SK-N-SH treated with all-trans-retinoic acid at 6 μM for 48 hours (cell line): Measurements from ENCODE around the gene BLMH.

Experiments used
- ATAC-seq: fragments of 200-7000 bp; cut with Tn5 transposase; 3 replicates; pipeline ENCODE4 v1.9.1; 2020; ENCODE audit warnings: mild to moderate bottlenecking, moderate library complexity
- ARNTL ChIP-seq: fragments of 450-650 bp; formaldehyde crosslinking; IDR thresholded peaks from 2 replicates; pipeline ENCODE4 v1.5.0; 2020; ENCODE audit warnings: low read depth, mild to moderate bottlenecking, moderate library complexity, borderline replicate concordance
- BACH2 ChIP-seq: fragments of 250-450 bp; sonication (Bioruptor Pico); IDR thresholded peaks from 2 replicates; pipeline ENCODE4 v1.9.0; 2021; ENCODE audit warnings: mild to moderate bottlenecking, borderline replicate concordance
- CSDC2 ChIP-seq: fragments of 250-450 bp; sonication (Bioruptor Pico); IDR thresholded peaks from 2 replicates; pipeline ENCODE4 v1.5.0; 2020; ENCODE audit warnings: mild to moderate bottlenecking, moderate library complexity
- ESRRG ChIP-seq: fragments of 250-450 bp; sonication (Bioruptor Pico); IDR thresholded peaks from 2 replicates; pipeline ENCODE4 v1.6.1; 2021; ENCODE audit warnings: mild to moderate bottlenecking
- GLIS3 ChIP-seq: fragments of 250-450 bp; sonication (Bioruptor Pico); IDR thresholded peaks from 2 replicates; pipeline ENCODE4 v1.5.0; 2020; ENCODE audit warnings: mild to moderate bottlenecking, moderate library complexity
- ISL1 ChIP-seq: fragments of 250-450 bp; sonication (Bioruptor Pico); IDR thresholded peaks from 2 replicates; pipeline ENCODE4 v2.1.2; 2022; ENCODE audit warnings: mild to moderate bottlenecking, moderate library complexity
- OSR1 ChIP-seq: fragments of 250-450 bp; sonication (Bioruptor Pico); IDR thresholded peaks from 2 replicates; pipeline ENCODE4 v1.8.0; 2022; ENCODE audit warnings: moderate library complexity, mild to moderate bottlenecking, inconsistent platforms
- PPARA ChIP-seq: fragments of 250-450 bp; sonication (Bioruptor Pico); IDR thresholded peaks from 2 replicates; pipeline ENCODE4 v1.5.0; 2020; ENCODE audit warnings: mild to moderate bottlenecking, borderline replicate concordance
- RARB ChIP-seq: fragments of 250-450 bp; sonication (Bioruptor Pico); IDR thresholded peaks from 2 replicates; pipeline ENCODE4 v1.8.0; 2021; ENCODE audit warnings: mild to moderate bottlenecking, moderate library complexity
- SNAI2 ChIP-seq: fragments of 250-450 bp; sonication (Bioruptor Pico); IDR thresholded peaks from 2 replicates; pipeline ENCODE4 v1.5.0; 2020; ENCODE audit warnings: mild to moderate bottlenecking, moderate library complexity
- TCF4 ChIP-seq: fragments of 250-450 bp; sonication (Bioruptor Pico); IDR thresholded peaks from 2 replicates; pipeline ENCODE4 v1.8.0; 2021; ENCODE audit warnings: mild to moderate bottlenecking, moderate library complexity, borderline replicate concordance
- TOX ChIP-seq: fragments of 250-450 bp; sonication (Bioruptor Pico); IDR thresholded peaks from 2 replicates; pipeline ENCODE4 v1.8.0; 2021; ENCODE audit warnings: mild to moderate bottlenecking, moderate library complexity, borderline replicate concordance
- ZFP3 ChIP-seq: fragments of 250-450 bp; sonication (Bioruptor Pico); IDR thresholded peaks from 2 replicates; pipeline ENCODE4 v1.5.0; 2020; ENCODE audit warnings: mild to moderate bottlenecking, moderate library complexity
- ZFP30 ChIP-seq: fragments of 450-650 bp; formaldehyde crosslinking; IDR thresholded peaks from 2 replicates; pipeline ENCODE4 v1.5.0; 2022; ENCODE audit warnings: mild to moderate bottlenecking, moderate library complexity
- ZNF565 ChIP-seq: fragments of 450-650 bp; formaldehyde crosslinking; conservative IDR thresholded peaks from 2 replicates; pipeline ENCODE4 v1.5.0; 2020; ENCODE audit warnings: low read depth, mild to moderate bottlenecking, moderate library complexity
- ZNF70 ChIP-seq: fragments of 450-650 bp; formaldehyde crosslinking; IDR thresholded peaks from 2 replicates; pipeline ENCODE4 v1.5.0; 2020; ENCODE audit warnings: mild to moderate bottlenecking, moderate library complexity
- ZNF8 ChIP-seq: fragments of 450-650 bp; formaldehyde crosslinking; IDR thresholded peaks from 2 replicates; pipeline ENCODE4 v1.5.0; 2020; ENCODE audit warnings: mild to moderate bottlenecking, moderate library complexity
- TF ChIP-seq, protein P1 (sequence below): fragments of 250-450 bp; sonication (Bioruptor Pico); IDR thresholded peaks from 2 replicates; pipeline ENCODE4 v1.5.1; 2021; ENCODE audit warnings: mild to moderate bottlenecking, moderate library complexity
- TF ChIP-seq, protein P2 (sequence below): fragments of 250-450 bp; sonication (Bioruptor Pico); IDR thresholded peaks from 2 replicates; pipeline ENCODE4 v1.8.0; 2020; ENCODE audit warnings: mild to moderate bottlenecking, moderate library complexity, borderline replicate concordance
- TF ChIP-seq, protein P3 (sequence below): fragments of 250-450 bp; sonication (Bioruptor Pico); IDR thresholded peaks from 2 replicates; pipeline ENCODE4 v1.8.0; 2021; ENCODE audit warnings: low read depth, mild to moderate bottlenecking, moderate library complexity, borderline replicate concordance
- TF ChIP-seq, protein P4 (sequence below): fragments of 250-450 bp; sonication (Bioruptor Pico); IDR thresholded peaks from 2 replicates; pipeline ENCODE4 v1.5.0; 2020; ENCODE audit warnings: mild to moderate bottlenecking, moderate library complexity
- TF ChIP-seq, protein P5 (sequence below): fragments of 250-450 bp; sonication (Bioruptor Pico); IDR thresholded peaks from 2 replicates; pipeline ENCODE4 v1.5.1; 2020; ENCODE audit warnings: low read depth, mild to moderate bottlenecking, moderate library complexity

The BLMH gene

DNA sequence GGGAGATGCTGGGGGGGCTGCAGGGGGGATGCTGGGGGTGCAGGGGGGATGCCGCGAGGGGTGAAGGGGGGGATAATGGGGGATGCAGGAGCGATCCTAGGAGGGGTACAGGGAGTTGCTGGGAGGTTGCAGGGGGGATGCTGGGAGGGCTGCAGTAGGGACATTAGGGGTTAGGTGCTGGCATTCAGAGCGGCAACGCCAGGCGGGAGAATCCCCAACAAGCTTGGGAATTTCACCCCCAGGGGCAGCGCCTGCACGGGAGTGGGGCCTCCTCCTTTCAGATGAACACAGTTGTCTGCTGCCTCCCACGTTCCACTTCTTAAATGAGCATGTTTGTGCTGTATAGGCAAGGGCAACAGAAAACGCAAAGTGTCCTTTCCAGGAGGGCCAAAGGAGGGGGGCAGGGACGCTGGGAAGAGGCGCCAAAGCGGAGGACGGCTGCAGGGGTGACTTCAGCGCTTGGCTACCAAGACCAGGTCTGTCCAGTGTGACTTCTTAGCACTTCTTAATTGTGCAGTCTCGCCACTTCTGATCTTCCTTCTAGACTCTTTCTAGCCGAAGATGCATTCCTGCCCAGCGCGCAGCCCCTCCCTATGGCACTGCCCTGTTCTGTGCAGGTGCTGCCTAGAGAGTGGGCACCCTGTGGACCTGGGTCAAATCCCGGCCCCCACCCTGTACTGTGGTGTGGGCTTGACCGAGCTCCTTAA lies 54.3 kb downstream of the BLMH start:
- ATAC-seq = no peak

DNA sequence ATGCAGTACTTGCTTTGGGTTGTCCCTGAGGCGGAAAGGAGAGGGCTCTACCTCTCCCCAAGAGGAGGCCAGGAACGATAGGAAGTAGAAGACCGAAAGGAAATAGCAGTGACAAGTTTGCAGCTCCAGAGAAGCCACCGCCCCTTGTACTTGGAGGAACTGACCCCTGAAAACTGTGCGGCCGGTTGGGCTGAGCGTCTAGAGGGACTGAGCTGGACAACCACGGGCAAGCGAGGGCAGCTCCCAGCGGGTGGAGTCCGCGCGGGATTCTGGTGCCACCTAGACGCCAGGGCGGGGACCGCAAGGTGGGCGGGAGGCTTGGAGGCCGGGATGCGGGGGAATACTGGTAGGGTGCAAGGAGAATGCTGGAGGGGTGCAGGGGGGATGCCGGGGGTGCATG lies 55.0 kb downstream of the BLMH start:
- peak; percentile 86 for ATAC-seq
- TF ChIP-seq ESRRG (no peak), ZNF565 (CRISPR knock-in tag) (no peak), TCF4 (CRISPR knock-in tag) (no peak), ARNTL (no peak), BACH2 (CRISPR knock-in tag) (no peak), SNAI2 (CRISPR knock-in tag) (no peak), ZNF8 (CRISPR knock-in tag) (no peak), TOX (CRISPR knock-in tag) (no peak), CSDC2 (CRISPR knock-in tag) (no peak)
- TF ChIP-seq, protein P1, sequence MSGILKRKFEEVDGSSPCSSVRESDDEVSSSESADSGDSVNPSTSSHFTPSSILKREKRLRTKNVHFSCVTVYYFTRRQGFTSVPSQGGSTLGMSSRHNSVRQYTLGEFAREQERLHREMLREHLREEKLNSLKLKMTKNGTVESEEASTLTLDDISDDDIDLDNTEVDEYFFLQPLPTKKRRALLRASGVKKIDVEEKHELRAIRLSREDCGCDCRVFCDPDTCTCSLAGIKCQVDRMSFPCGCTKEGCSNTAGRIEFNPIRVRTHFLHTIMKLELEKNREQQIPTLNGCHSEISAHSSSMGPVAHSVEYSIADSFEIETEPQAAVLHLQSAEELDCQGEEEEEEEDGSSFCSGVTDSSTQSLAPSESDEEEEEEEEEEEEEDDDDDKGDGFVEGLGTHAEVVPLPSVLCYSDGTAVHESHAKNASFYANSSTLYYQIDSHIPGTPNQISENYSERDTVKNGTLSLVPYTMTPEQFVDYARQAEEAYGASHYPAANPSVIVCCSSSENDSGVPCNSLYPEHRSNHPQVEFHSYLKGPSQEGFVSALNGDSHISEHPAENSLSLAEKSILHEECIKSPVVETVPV (CRISPR knock-in tag) = no peak
- TF ChIP-seq, protein P2, sequence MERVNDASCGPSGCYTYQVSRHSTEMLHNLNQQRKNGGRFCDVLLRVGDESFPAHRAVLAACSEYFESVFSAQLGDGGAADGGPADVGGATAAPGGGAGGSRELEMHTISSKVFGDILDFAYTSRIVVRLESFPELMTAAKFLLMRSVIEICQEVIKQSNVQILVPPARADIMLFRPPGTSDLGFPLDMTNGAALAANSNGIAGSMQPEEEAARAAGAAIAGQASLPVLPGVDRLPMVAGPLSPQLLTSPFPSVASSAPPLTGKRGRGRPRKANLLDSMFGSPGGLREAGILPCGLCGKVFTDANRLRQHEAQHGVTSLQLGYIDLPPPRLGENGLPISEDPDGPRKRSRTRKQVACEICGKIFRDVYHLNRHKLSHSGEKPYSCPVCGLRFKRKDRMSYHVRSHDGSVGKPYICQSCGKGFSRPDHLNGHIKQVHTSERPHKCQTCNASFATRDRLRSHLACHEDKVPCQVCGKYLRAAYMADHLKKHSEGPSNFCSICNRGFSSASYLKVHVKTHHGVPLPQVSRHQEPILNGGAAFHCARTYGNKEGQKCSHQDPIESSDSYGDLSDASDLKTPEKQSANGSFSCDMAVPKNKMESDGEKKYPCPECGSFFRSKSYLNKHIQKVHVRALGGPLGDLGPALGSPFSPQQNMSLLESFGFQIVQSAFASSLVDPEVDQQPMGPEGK (CRISPR knock-in tag) = no peak
- TF ChIP-seq, protein P3, sequence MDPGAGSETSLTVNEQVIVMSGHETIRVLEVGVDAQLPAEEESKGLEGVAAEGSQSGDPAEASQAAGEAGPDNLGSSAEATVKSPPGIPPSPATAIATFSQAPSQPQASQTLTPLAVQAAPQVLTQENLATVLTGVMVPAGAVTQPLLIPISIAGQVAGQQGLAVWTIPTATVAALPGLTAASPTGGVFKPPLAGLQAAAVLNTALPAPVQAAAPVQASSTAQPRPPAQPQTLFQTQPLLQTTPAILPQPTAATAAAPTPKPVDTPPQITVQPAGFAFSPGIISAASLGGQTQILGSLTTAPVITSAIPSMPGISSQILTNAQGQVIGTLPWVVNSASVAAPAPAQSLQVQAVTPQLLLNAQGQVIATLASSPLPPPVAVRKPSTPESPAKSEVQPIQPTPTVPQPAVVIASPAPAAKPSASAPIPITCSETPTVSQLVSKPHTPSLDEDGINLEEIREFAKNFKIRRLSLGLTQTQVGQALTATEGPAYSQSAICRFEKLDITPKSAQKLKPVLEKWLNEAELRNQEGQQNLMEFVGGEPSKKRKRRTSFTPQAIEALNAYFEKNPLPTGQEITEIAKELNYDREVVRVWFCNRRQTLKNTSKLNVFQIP = no peak

More for the DNA sequence above, 54.3 kb downstream of the BLMH start:
- TF ChIP-seq TCF4 (CRISPR knock-in tag) (no peak), PPARA (CRISPR knock-in tag) (no peak), ZNF8 (CRISPR knock-in tag) (no peak), ZFP30 (CRISPR knock-in tag) (no peak), SNAI2 (CRISPR knock-in tag) (no peak), ZNF565 (CRISPR knock-in tag) (no peak), ZFP3 (CRISPR knock-in tag) (no peak), RARB (CRISPR knock-in tag) (no peak), ISL1 (CRISPR knock-in tag) (no peak), ARNTL (no peak), OSR1 (CRISPR knock-in tag) (no peak), TOX (CRISPR knock-in tag) (no peak), GLIS3 (CRISPR knock-in tag) (no peak), ZNF70 (CRISPR knock-in tag) (no peak)
- TF ChIP-seq, protein P1 (CRISPR knock-in tag) = no peak
- TF ChIP-seq, protein P3 = no peak
- TF ChIP-seq, protein P4, sequence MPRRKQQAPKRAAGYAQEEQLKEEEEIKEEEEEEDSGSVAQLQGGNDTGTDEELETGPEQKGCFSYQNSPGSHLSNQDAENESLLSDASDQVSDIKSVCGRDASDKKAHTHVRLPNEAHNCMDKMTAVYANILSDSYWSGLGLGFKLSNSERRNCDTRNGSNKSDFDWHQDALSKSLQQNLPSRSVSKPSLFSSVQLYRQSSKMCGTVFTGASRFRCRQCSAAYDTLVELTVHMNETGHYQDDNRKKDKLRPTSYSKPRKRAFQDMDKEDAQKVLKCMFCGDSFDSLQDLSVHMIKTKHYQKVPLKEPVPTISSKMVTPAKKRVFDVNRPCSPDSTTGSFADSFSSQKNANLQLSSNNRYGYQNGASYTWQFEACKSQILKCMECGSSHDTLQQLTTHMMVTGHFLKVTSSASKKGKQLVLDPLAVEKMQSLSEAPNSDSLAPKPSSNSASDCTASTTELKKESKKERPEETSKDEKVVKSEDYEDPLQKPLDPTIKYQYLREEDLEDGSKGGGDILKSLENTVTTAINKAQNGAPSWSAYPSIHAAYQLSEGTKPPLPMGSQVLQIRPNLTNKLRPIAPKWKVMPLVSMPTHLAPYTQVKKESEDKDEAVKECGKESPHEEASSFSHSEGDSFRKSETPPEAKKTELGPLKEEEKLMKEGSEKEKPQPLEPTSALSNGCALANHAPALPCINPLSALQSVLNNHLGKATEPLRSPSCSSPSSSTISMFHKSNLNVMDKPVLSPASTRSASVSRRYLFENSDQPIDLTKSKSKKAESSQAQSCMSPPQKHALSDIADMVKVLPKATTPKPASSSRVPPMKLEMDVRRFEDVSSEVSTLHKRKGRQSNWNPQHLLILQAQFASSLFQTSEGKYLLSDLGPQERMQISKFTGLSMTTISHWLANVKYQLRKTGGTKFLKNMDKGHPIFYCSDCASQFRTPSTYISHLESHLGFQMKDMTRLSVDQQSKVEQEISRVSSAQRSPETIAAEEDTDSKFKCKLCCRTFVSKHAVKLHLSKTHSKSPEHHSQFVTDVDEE = no peak
- TF ChIP-seq, protein P5, sequence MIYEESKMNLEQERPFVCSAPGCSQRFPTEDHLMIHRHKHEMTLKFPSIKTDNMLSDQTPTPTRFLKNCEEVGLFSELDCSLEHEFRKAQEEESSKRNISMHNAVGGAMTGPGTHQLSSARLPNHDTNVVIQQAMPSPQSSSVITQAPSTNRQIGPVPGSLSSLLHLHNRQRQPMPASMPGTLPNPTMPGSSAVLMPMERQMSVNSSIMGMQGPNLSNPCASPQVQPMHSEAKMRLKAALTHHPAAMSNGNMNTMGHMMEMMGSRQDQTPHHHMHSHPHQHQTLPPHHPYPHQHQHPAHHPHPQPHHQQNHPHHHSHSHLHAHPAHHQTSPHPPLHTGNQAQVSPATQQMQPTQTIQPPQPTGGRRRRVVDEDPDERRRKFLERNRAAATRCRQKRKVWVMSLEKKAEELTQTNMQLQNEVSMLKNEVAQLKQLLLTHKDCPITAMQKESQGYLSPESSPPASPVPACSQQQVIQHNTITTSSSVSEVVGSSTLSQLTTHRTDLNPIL (CRISPR knock-in tag) = no peak
